Measurements from ENCODE around the gene VTI1A.

GRCh38 chr10:112593023-112593422, 146.0 kb downstream of the VTI1A start:
- TF ChIP-seq CTCF (IDR thresholded peaks at IDR 0.05) (no peak), POLR2A (IDR thresholded peaks at IDR 0.05) (no peak)

All from upper lobe of left lung (tissue), 4 donors.